DND-41 (cell line): ENCODE results near the gene MAN2A1.
"Not testable (repeated sequence)": the region's sequence is repeated elsewhere in the genome, so short reads cannot be mapped to it uniquely, and the experiment has no call there.

Experiments
- ATAC-seq: fragments of 200-7000 bp; cut with Tn5 transposase; 3 replicates; pipeline ENCODE4 v1.9.1; 2021; ENCODE audit warnings: low read depth; ENCODE audit not compliant: insufficient read depth
- DNase-seq: peaks from one replicate; pipeline ENCODE4 v3.0.0-alpha.2; 2020
- H2AFZ ChIP-seq: 2 replicates; pipeline ENCODE4 v1.6.0; 2012; ENCODE audit warnings: low read depth, low read length
- H3K27ac ChIP-seq: 2 replicates; pipeline ENCODE4 v1.5.1; 2012; ENCODE audit warnings: low read length, inconsistent platforms
- H3K27me3 ChIP-seq: fragments of 200-600 bp; sonication (generic); 2 replicates; pipeline ENCODE4 v1.6.0; 2012; ENCODE audit warnings: low read length, mild to moderate bottlenecking, inconsistent platforms; ENCODE audit not compliant: insufficient read depth, poor library complexity
- H3K36me3 ChIP-seq: 2 replicates; pipeline ENCODE4 v1.5.1; 2012; ENCODE audit warnings: low read length, inconsistent platforms; ENCODE audit not compliant: insufficient read depth
- H3K4me1 ChIP-seq: 2 replicates; pipeline ENCODE4 v1.5.1; 2012; ENCODE audit warnings: mild to moderate bottlenecking, low read length; ENCODE audit not compliant: insufficient read depth
- H3K4me2 ChIP-seq: 2 replicates; pipeline ENCODE4 v1.6.0; 2012; ENCODE audit warnings: mild to moderate bottlenecking, moderate library complexity, low read length, inconsistent platforms; ENCODE audit not compliant: insufficient read depth
- H3K4me3 ChIP-seq, 2 experiments: fragments of 200-600 bp in 1 of 2; shearing (Covaris generic) in 1 of 2; 2 replicates each; pipeline ENCODE4 v1.5.1; 2012 to 2016; ENCODE audit warnings: inconsistent platforms in 2 of 2, low read length in 2 of 2, mild to moderate bottlenecking in 2 of 2, low read depth in 1 of 2, moderate library complexity in 1 of 2
- H3K79me2 ChIP-seq: 2 replicates; pipeline ENCODE4 v1.6.0; 2012; ENCODE audit warnings: low read length, inconsistent platforms; ENCODE audit not compliant: insufficient read depth
- H3K9ac ChIP-seq: 2 replicates; pipeline ENCODE4 v1.6.0; 2012; ENCODE audit warnings: low read depth, mild to moderate bottlenecking, inconsistent platforms, low read length, moderate library complexity
- H3K9me3 ChIP-seq: 2 replicates; pipeline ENCODE4 v1.5.1; 2012; ENCODE audit warnings: low read length, moderate library complexity, mild to moderate bottlenecking, inconsistent platforms; ENCODE audit not compliant: insufficient read depth, severe bottlenecking
- H4K20me1 ChIP-seq: 2 replicates; pipeline ENCODE4 v1.6.0; 2012; ENCODE audit warnings: low read length; ENCODE audit not compliant: insufficient read depth
- CTCF ChIP-seq: IDR thresholded peaks from 2 replicates; pipeline ENCODE4 v1.5.1; 2012; ENCODE audit warnings: borderline replicate concordance, low read length, moderate library complexity, mild to moderate bottlenecking; ENCODE audit not compliant: poor library complexity, severe bottlenecking; ENCODE audit errors: extremely low read depth
- EZH2 ChIP-seq: IDR thresholded peaks from 3 replicates; pipeline ENCODE4 v1.6.1; 2012; ENCODE audit warnings: borderline replicate concordance, low read depth, mild to moderate bottlenecking, moderate library complexity, low read length, inconsistent platforms; ENCODE audit not compliant: severe bottlenecking

The MAN2A1 gene

GRCh38 chr5:109825450-109825849, 135.7 kb downstream of the MAN2A1 start:
- H3K9ac ChIP-seq: no peak overlapping the region
- H3K4me2 ChIP-seq: no peak overlapping the region
- TF ChIP-seq CTCF: no peak
- TF ChIP-seq EZH2: no peak
- H4K20me1 ChIP-seq: no peaks in the 10 kb centered on the region
- no peak overlapping the region for H3K27ac ChIP-seq
- no peaks in the 10 kb centered on the region for H3K79me2 ChIP-seq
- DNase-seq (no peak), ATAC-seq (no peak)
- H3K4me3 ChIP-seq: no peak overlapping the region
- H2AFZ ChIP-seq: no peak overlapping the region
- H3K9me3 ChIP-seq: no peaks in the 10 kb centered on the region
- no peaks in the 10 kb centered on the region for H3K27me3 ChIP-seq
- H3K4me1 ChIP-seq: no peaks in the 10 kb centered on the region
- peaks cover 88% of the 10 kb centered on the region for H3K36me3 ChIP-seq

- no peak overlapping the region for H2AFZ ChIP-seq
- H3K36me3 ChIP-seq: peaks cover 87% of the 10 kb centered on the region
- no peaks in the 10 kb centered on the region for H3K79me2 ChIP-seq
- DNase-seq: no peak
- H3K9me3 ChIP-seq: no peaks in the 10 kb centered on the region
- H3K4me3 ChIP-seq: no peak overlapping the region
- no peaks in the 10 kb centered on the region for H3K4me1 ChIP-seq
- H3K9ac ChIP-seq: no peak overlapping the region
- H3K27ac ChIP-seq: no peak overlapping the region
- H3K4me2 ChIP-seq: no peak overlapping the region
- TF ChIP-seq CTCF: no peak
- no peak for TF ChIP-seq EZH2
- no peaks in the 10 kb centered on the region for H3K27me3 ChIP-seq
- no peak for ATAC-seq
- no peaks in the 10 kb centered on the region for H4K20me1 ChIP-seq
Measured at GRCh38 chr5:109826426-109826825, 136.7 kb downstream of the MAN2A1 start.

GRCh38 chr5:109829331-109829730, 139.6 kb downstream of the MAN2A1 start:
- Histone ChIP-seq H4K20me1 (no peaks in the 10 kb centered on the region), H3K36me3 (peaks cover 80% of the 10 kb centered on the region), H3K4me3 (no peak overlapping the region), H3K27me3 (no peaks in the 10 kb centered on the region), H3K9ac (no peak overlapping the region), H3K79me2 (no peaks in the 10 kb centered on the region), H3K4me2 (no peak overlapping the region), H3K27ac (no peak overlapping the region), H2AFZ (no peak overlapping the region), H3K4me1 (peaks cover 6% of the 10 kb centered on the region; the same call in 1 of the 2 replicates), H3K9me3 (no peaks in the 10 kb centered on the region)
- DNase-seq (no peak), ATAC-seq (no peak)
- TF ChIP-seq CTCF (no peak), EZH2 (no peak)

- Histone ChIP-seq H3K36me3 (peaks cover 68% of the 10 kb centered on the region), H3K4me1 (peaks cover 6% of the 10 kb centered on the region; the same call in 1 of the 2 replicates), H4K20me1 (no peaks in the 10 kb centered on the region), H3K27ac (no peak overlapping the region), H3K27me3 (no peaks in the 10 kb centered on the region), H3K79me2 (no peaks in the 10 kb centered on the region), H3K4me2 (no peak overlapping the region), H2AFZ (no peak overlapping the region), H3K9me3 (no peaks in the 10 kb centered on the region), H3K4me3 (no peak overlapping the region), H3K9ac (no peak overlapping the region)
- DNase-seq (no peak), ATAC-seq (no peak)
- TF ChIP-seq EZH2 (no peak), CTCF (no peak)
Measured at GRCh38 chr5:109830955-109831502, 141.3 kb downstream of the MAN2A1 start.

- H3K4me2 ChIP-seq: not testable (repeated sequence)
Measured at GRCh38 chr5:109832207-109833188, 142.8 kb downstream of the MAN2A1 start.

More at GRCh38 chr5:109832207-109833188, 142.8 kb downstream of the MAN2A1 start:
- not testable (repeated sequence) for H3K9me3 ChIP-seq, H3K27me3 ChIP-seq, ATAC-seq, H3K79me2 ChIP-seq, H2AFZ ChIP-seq, H3K4me1 ChIP-seq, H3K9ac ChIP-seq, H3K27ac ChIP-seq, H3K4me3 ChIP-seq, H4K20me1 ChIP-seq, DNase-seq
- peaks cover 65% of the 10 kb centered on the region for H3K36me3 ChIP-seq
